HG02981 (cell line): ENCODE data around the gene JHY.

Experiments
- ATAC-seq: cut with Tn5 transposase; IDR thresholded peaks from one replicate; pipeline ENCODE4 v1.9.1; 2021; ENCODE audit warnings: mild to moderate bottlenecking, moderate library complexity; ENCODE audit not compliant: unreplicated experiment

The JHY gene

GRCh38 chr11:122869622-122870021 is 12.9 kb upstream of the JHY start:
- ATAC-seq = no peak

GRCh38 chr11:122871302-122871701 is 11.3 kb upstream of the JHY start:
- ATAC-seq = no peak

GRCh38 chr11:122872046-122872445 is 10.5 kb upstream of the JHY start:
- no peak for ATAC-seq

GRCh38 chr11:122874991-122875390 is 7.6 kb upstream of the JHY start:
- ATAC-seq = no peak

GRCh38 chr11:122877732-122878131 is 4.8 kb upstream of the JHY start:
- ATAC-seq = no peak

- ATAC-seq = no peak
These were observed 2.8 kb upstream of the JHY start for GRCh38 chr11:122879785-122880184.

- peak; percentile 44 for ATAC-seq
These were observed 492 bp downstream of the JHY start for GRCh38 chr11:122882857-122883645.

- ATAC-seq = no peak
These were observed 1.1 kb downstream of the JHY start for GRCh38 chr11:122883646-122883979.

- no peak for ATAC-seq
These were observed 5.6 kb downstream of the JHY start for GRCh38 chr11:122888162-122888561.

GRCh38 chr11:122893131-122893530 is 10.6 kb downstream of the JHY start:
- ATAC-seq = peak; percentile 36

GRCh38 chr11:122895563-122895962 is 13.0 kb downstream of the JHY start:
- ATAC-seq = no peak

- ATAC-seq = no peak
These were observed 15.1 kb downstream of the JHY start for GRCh38 chr11:122897606-122898210.

GRCh38 chr11:122898799-122899198 is 16.2 kb downstream of the JHY start:
- ATAC-seq = no peak

- ATAC-seq = no peak
These were observed 18.1 kb downstream of the JHY start for GRCh38 chr11:122900587-122901202.

GRCh38 chr11:122902951-122903350 is 20.4 kb downstream of the JHY start:
- no peak for ATAC-seq

GRCh38 chr11:122910775-122911174 is 28.2 kb downstream of the JHY start:
- no peak for ATAC-seq

GRCh38 chr11:122917311-122917710 is 34.8 kb downstream of the JHY start:
- ATAC-seq = no peak

- no peak for ATAC-seq
These were observed 36.2 kb downstream of the JHY start for GRCh38 chr11:122918734-122919133.

GRCh38 chr11:122920579-122920978 is 38.0 kb downstream of the JHY start:
- ATAC-seq = no peak

- no peak for ATAC-seq
These were observed 40.3 kb downstream of the JHY start for GRCh38 chr11:122922893-122923292.

- no peak for ATAC-seq
These were observed 40.7 kb downstream of the JHY start for GRCh38 chr11:122923302-122923701.

- ATAC-seq = no peak
These were observed 49.0 kb downstream of the JHY start for GRCh38 chr11:122931510-122931909.
